HepG2 (cell line): ENCODE results near the gene MCFD2. TPM values are rescaled to one million over a fixed set of nuclear protein-coding genes. Genes with fewer than 3 reads are reported as not detected.
A peak's percentile ranks its signal among the peaks of the same experiment; 100 is the strongest.

Source experiments
- AHDC1 ChIP-seq: sonication (generic); formaldehyde crosslinking; IDR thresholded peaks from 2 replicates; pipeline ENCODE4 v1.5.1; 2020; ENCODE audit warnings: mild to moderate bottlenecking, missing genetic modification reagents, borderline replicate concordance
- BCL6 ChIP-seq: IDR thresholded peaks from 2 replicates; pipeline ENCODE4 v1.6.1; 2016; ENCODE audit warnings: missing genetic modification reagents, missing compliant biosample characterization
- CREBL2 ChIP-seq: sonication (generic); formaldehyde crosslinking; IDR thresholded peaks from 2 replicates; pipeline ENCODE4 v1.8.1; 2023; ENCODE audit warnings: missing genetic modification reagents, mild to moderate bottlenecking, borderline replicate concordance
- DBP ChIP-seq: sonication (generic); formaldehyde crosslinking; IDR thresholded peaks from 2 replicates; pipeline ENCODE4 v1.4.0; 2020; ENCODE audit warnings: missing genetic modification reagents; ENCODE audit errors: not compliant biosample characterization
- HDAC2 ChIP-seq: sonication (generic); formaldehyde crosslinking; IDR thresholded peaks from 2 replicates; pipeline ENCODE4 v1.4.0; 2020; ENCODE audit warnings: missing genetic modification reagents
- HNF4A ChIP-seq: sonication (generic); formaldehyde crosslinking; IDR thresholded peaks from 2 replicates; pipeline ENCODE4 v1.4.0; 2020; ENCODE audit warnings: missing genetic modification reagents
- JUND ChIP-seq: sonication (generic); formaldehyde crosslinking; IDR thresholded peaks from 2 replicates; pipeline ENCODE4 v1.8.0; 2022; ENCODE audit warnings: mild to moderate bottlenecking, missing genetic modification reagents
- MED1 ChIP-seq: sonication (generic); formaldehyde crosslinking; IDR thresholded peaks from 2 replicates; pipeline ENCODE4 v1.4.0; 2020; ENCODE audit warnings: missing genetic modification reagents
- MEIS1 ChIP-seq: sonication (generic); formaldehyde crosslinking; IDR thresholded peaks from 2 replicates; pipeline ENCODE4 v1.9.0; 2021; ENCODE audit warnings: mild to moderate bottlenecking, missing genetic modification reagents, moderate library complexity, borderline replicate concordance
- PTBP1 ChIP-seq: fragments of 200-400 bp; formaldehyde crosslinking; IDR thresholded peaks from 2 replicates; pipeline ENCODE4 v1.6.1; 2018; ENCODE audit warnings: low read length, low read depth; ENCODE audit not compliant: poor library complexity, severe bottlenecking
- SALL1 ChIP-seq: sonication (generic); formaldehyde crosslinking; IDR thresholded peaks from 2 replicates; pipeline ENCODE4 v1.8.0; 2022; ENCODE audit warnings: mild to moderate bottlenecking, missing genetic modification reagents
- SIX4 ChIP-seq: sonication (generic); formaldehyde crosslinking; IDR thresholded peaks from 2 replicates; pipeline ENCODE4 v1.4.0; 2020; ENCODE audit warnings: missing genetic modification reagents
- SOX6 ChIP-seq, 2 experiments: fragments of 450-650 bp in 1 of 2; sonication (generic) in 1 of 2; formaldehyde crosslinking in 1 of 2; IDR thresholded peaks; 2 replicates each; pipeline versions ENCODE4 v1.4.0 to v1.6.1; 2017 to 2020; ENCODE audit warnings: antibody characterized with exemption in 1 of 2, mild to moderate bottlenecking in 1 of 2, missing genetic modification reagents in 1 of 2
- SRY ChIP-seq: sonication (generic); formaldehyde crosslinking; IDR thresholded peaks from 2 replicates; pipeline ENCODE4 v1.8.0; 2022; ENCODE audit warnings: mild to moderate bottlenecking, missing genetic modification reagents
- THRA ChIP-seq: sonication (generic); formaldehyde crosslinking; IDR thresholded peaks from 2 replicates; pipeline ENCODE4 v1.4.0; 2020; ENCODE audit warnings: missing genetic modification reagents, borderline replicate concordance
- ZBTB39 ChIP-seq: sonication (generic); formaldehyde crosslinking; IDR thresholded peaks from 2 replicates; pipeline ENCODE4 v1.5.0; 2020; ENCODE audit warnings: missing genetic modification reagents
- ZNF20 ChIP-seq: sonication (generic); formaldehyde crosslinking; IDR thresholded peaks from 2 replicates; pipeline ENCODE4 v1.4.0; 2020; ENCODE audit warnings: mild to moderate bottlenecking, moderate library complexity, missing genetic modification reagents
- ZNF337 ChIP-seq: sonication (generic); formaldehyde crosslinking; IDR thresholded peaks from 2 replicates; pipeline ENCODE4 v1.5.1; 2020; ENCODE audit warnings: missing genetic modification reagents, low read depth, mild to moderate bottlenecking, borderline replicate concordance
- ZNF382 ChIP-seq: sonication (generic); formaldehyde crosslinking; IDR thresholded peaks from 2 replicates; pipeline ENCODE4 v1.5.0; 2020; ENCODE audit warnings: missing genetic modification reagents, mild to moderate bottlenecking, borderline replicate concordance
- polyA plus RNA-seq, 8 experiments: library from polyadenylated mRNA; depleted of rRNA in 3 of 8; stranded (reverse) in 7 of 8; unstranded in 1 of 8; fragments of >200 nt; fragmentation: Illumina TruSeq in 4 of 8; extraction: Trizol in 4 of 8; gene quantifications; 2 replicates each; pipeline versions ENCODE4 v1.2.1 to v1.2.3, GENCODE V29; 2011 to 2016; ENCODE audit warnings: low read depth in 4 of 8, missing spikeins in 1 of 8, mixed read lengths in 1 of 8; ENCODE audit not compliant: insufficient read depth in 1 of 8
- total RNA-seq, 5 experiments: library from RNA; depleted of rRNA; stranded (reverse); fragments of >200 nt; fragmentation: Illumina TruSeq; extraction: Trizol; gene quantifications; 2 replicates each; pipeline ENCODE4 v1.2.3, GENCODE V29; 2016; ENCODE audit warnings: low read depth in 1 of 5

The MCFD2 gene
- total and polyA plus RNA-seq, 2 of the 13 experiments (the other 11 are each of a cell fraction or from before 2014, with no cell fraction given), result 183 to 232 TPM

- no peak for TF ChIP-seq AHDC1 (CRISPR knock-in tag)
- TF ChIP-seq SIX4 (CRISPR knock-in tag), result no peak
- TF ChIP-seq SRY (CRISPR knock-in tag), result peak; percentile 60; the same call in 1 of the 2 replicates
- TF ChIP-seq ZNF337 (CRISPR knock-in tag), result no peak
- no peak for TF ChIP-seq PTBP1
- TF ChIP-seq MEIS1 (CRISPR knock-in tag), result 0 out of 2 replicates have a peak, but pooled peaks have one; percentile 46
- peak; percentile 69 for TF ChIP-seq HNF4A
- TF ChIP-seq SALL1, result peak; percentile 50
- peak; percentile 77; the same call in 1 of the 2 replicates for TF ChIP-seq THRA (CRISPR knock-in tag)
- 0 out of 2 replicates have a peak, but pooled peaks have one; percentile 43 for TF ChIP-seq JUND
- 0 out of 2 replicates have a peak, but pooled peaks have one; percentile 28 for TF ChIP-seq MED1 (CRISPR knock-in tag)
- TF ChIP-seq CREBL2, result no peak
- TF ChIP-seq DBP, result no peak
- TF ChIP-seq ZBTB39 (CRISPR knock-in tag), result 0 out of 2 replicates have a peak, but pooled peaks have one; percentile 67
- TF ChIP-seq SOX6 (IDR thresholded peaks at IDR 0.05), result no peak
- peak; percentile 88 for TF ChIP-seq SOX6 (CRISPR knock-in tag; IDR thresholded peaks at IDR 0.05)
- no peak for TF ChIP-seq ZNF382 (CRISPR knock-in tag)
- TF ChIP-seq HDAC2 (CRISPR knock-in tag), result 0 out of 2 replicates have a peak, but pooled peaks have one; percentile 47
- peak; percentile 80 for TF ChIP-seq BCL6 (CRISPR knock-in tag)
- no peak for TF ChIP-seq ZNF20 (CRISPR knock-in tag)
Observed at GRCh38 chr2:46909771-46910419, 5.7 kb downstream of the MCFD2 start (continued).
